K562 (cell line): ENCODE results near the gene CD164L2. TPM values are rescaled to one million over a fixed set of nuclear protein-coding genes. Genes with fewer than 3 reads are reported as not detected.

Experiments
- DLX4 ChIP-seq: fragments of 250-450 bp; sonication (Bioruptor Pico); IDR thresholded peaks from 2 replicates; pipeline ENCODE4 v1.6.1; 2021; ENCODE audit warnings: mild to moderate bottlenecking
- E2F8 ChIP-seq: fragments of 450-650 bp; IDR thresholded peaks from 2 replicates; pipeline ENCODE4 v1.7.1; 2018; ENCODE audit warnings: mild to moderate bottlenecking, low read depth; ENCODE audit not compliant: partially characterized antibody
- EHMT2 ChIP-seq: fragments of 450-650 bp; IDR thresholded peaks from 2 replicates; pipeline ENCODE4 v1.6.1; 2018; ENCODE audit warnings: antibody characterized with exemption
- ESRRB ChIP-seq: fragments of 250-450 bp; sonication (Bioruptor Pico); IDR thresholded peaks from 2 replicates; pipeline ENCODE4 v1.5.0; 2020; ENCODE audit warnings: mild to moderate bottlenecking, moderate library complexity, borderline replicate concordance
- GABPB2 ChIP-seq: fragments of 250-450 bp; sonication (Bioruptor Pico); conservative IDR thresholded peaks from 2 replicates; pipeline ENCODE4 v1.5.1; 2021; ENCODE audit warnings: mild to moderate bottlenecking
- GATAD2B ChIP-seq: fragments of 450-650 bp; IDR thresholded peaks from 2 replicates; pipeline ENCODE4 v1.6.1; 2017; ENCODE audit warnings: mild to moderate bottlenecking, borderline replicate concordance
- MAX ChIP-seq: sonication (generic); formaldehyde crosslinking; IDR thresholded peaks from 2 replicates; pipeline ENCODE4 v1.9.0; 2022; ENCODE audit warnings: mild to moderate bottlenecking, missing genetic modification reagents
- MEF2D ChIP-seq: conservative IDR thresholded peaks from 2 replicates; pipeline ENCODE4 v1.6.1; 2016; ENCODE audit warnings: low read depth, missing genetic modification characterization, missing compliant biosample characterization
- NCOA1 ChIP-seq: fragments of 450-650 bp; IDR thresholded peaks from 2 replicates; pipeline ENCODE4 v1.6.1; 2016; ENCODE audit warnings: low read depth
- NR1H2 ChIP-seq: sonication (generic); formaldehyde crosslinking; IDR thresholded peaks from 2 replicates; pipeline ENCODE4 v1.4.0; 2020; ENCODE audit warnings: mild to moderate bottlenecking, missing genetic modification reagents
- PHTF2 ChIP-seq: fragments of 250-450 bp; sonication (Bioruptor Pico); IDR thresholded peaks from 2 replicates; pipeline ENCODE4 v1.5.0; 2021; ENCODE audit warnings: mild to moderate bottlenecking
- RBM14 ChIP-seq: fragments of 200-400 bp; formaldehyde crosslinking; IDR thresholded peaks from 2 replicates; pipeline ENCODE4 v1.6.1; 2018; ENCODE audit warnings: low read depth, mild to moderate bottlenecking, low read length, moderate library complexity, borderline replicate concordance; ENCODE audit not compliant: insufficient read depth
- SMAD3 ChIP-seq: fragments of 450-650 bp; formaldehyde crosslinking; conservative IDR thresholded peaks from 2 replicates; pipeline ENCODE4 v1.4.0; 2020; ENCODE audit warnings: mild to moderate bottlenecking
- SNRNP70 ChIP-seq: fragments of 200-400 bp; formaldehyde crosslinking; optimal IDR thresholded peaks from 2 replicates; pipeline ENCODE3; 2017; ENCODE audit warnings: low read depth, low read length
- SUPT5H ChIP-seq: fragments of 450-650 bp; IDR thresholded peaks from 2 replicates; pipeline ENCODE4 v1.6.1; 2016
- TAF7 ChIP-seq: fragments of 450-650 bp; IDR thresholded peaks from 2 replicates; pipeline ENCODE4 v1.6.1; 2016; ENCODE audit warnings: missing genetic modification characterization, missing compliant biosample characterization
- XRCC3 ChIP-seq: fragments of 450-650 bp; IDR thresholded peaks from 2 replicates; pipeline ENCODE4 v1.6.1; 2017; ENCODE audit warnings: mild to moderate bottlenecking, moderate library complexity
- ZFP1 ChIP-seq: fragments of 450-650 bp; formaldehyde crosslinking; IDR thresholded peaks from 2 replicates; pipeline ENCODE4 v1.4.0; 2020; ENCODE audit warnings: mild to moderate bottlenecking, mixed read lengths
- ZNF274 ChIP-seq: IDR thresholded peaks from 2 replicates; pipeline ENCODE4 v1.6.1; 2011; ENCODE audit warnings: low read depth, mild to moderate bottlenecking, low read length, moderate library complexity, borderline replicate concordance
- ZNF444 ChIP-seq: fragments of 250-450 bp; sonication (Bioruptor Pico); IDR thresholded peaks from 2 replicates; pipeline ENCODE4 v1.4.0; 2020; ENCODE audit warnings: mild to moderate bottlenecking, moderate library complexity
- polyA plus RNA-seq, 8 experiments: library from polyadenylated mRNA; depleted of rRNA in 4 of 8; stranded (reverse) in 5 of 8; unstranded in 3 of 8; fragments of >200 nt; fragmentation: Nextera tagmentation in 2 of 8; fragmentation: Illumina TruSeq in 1 of 8; extraction: Ambion mirVana in 2 of 8; extraction: Trizol in 1 of 8; gene quantifications; 2 replicates each; pipeline versions ENCODE4 v1.2.1 to v1.2.3, GENCODE V29; 2011 to 2014; ENCODE audit warnings: inconsistent platforms in 1 of 8, missing spikeins in 1 of 8
- total RNA-seq, 7 experiments: library from RNA; depleted of rRNA in 6 of 7; stranded (reverse); fragments of >200 nt in 6 of 7; fragmentation: Illumina TruSeq in 2 of 7; extraction: Trizol in 2 of 7; gene quantifications; 2 replicates each; pipeline versions ENCODE4 v1.2.1 to v1.2.3, GENCODE V29; 2011 to 2021; ENCODE audit warnings: low replicate concordance in 1 of 7
- TF ChIP-seq, protein P1 (sequence below), 2 experiments: fragments of 450-650 bp; IDR thresholded peaks; 2 replicates each; pipeline ENCODE4 v1.6.1; 2016
- TF ChIP-seq, protein P2 (sequence below): fragments of 250-450 bp; sonication (Bioruptor Pico); IDR thresholded peaks from 2 replicates; pipeline ENCODE4 v1.9.0; 2021; ENCODE audit warnings: mild to moderate bottlenecking
- TF ChIP-seq, protein P3 (sequence below): fragments of 250-450 bp; sonication (Bioruptor Pico); IDR thresholded peaks from 2 replicates; pipeline ENCODE4 v1.8.0; 2022; ENCODE audit warnings: inconsistent platforms

Gene CD164L2
- total and polyA plus RNA-seq, 9 of the 15 experiments (the other 6 are each of a cell fraction or from before 2014, with no cell fraction given), result 0.08 to 0.92 (median 0.38) TPM; not detected in 1

GRCh38 chr1:27366411-27367159, 16.5 kb downstream of the CD164L2 start, which contains the start of gene MAP3K6 (continued):
- TF ChIP-seq PHTF2 (CRISPR knock-in tag), result no peak
- TF ChIP-seq ESRRB, result no peak
- TF ChIP-seq ZNF444 (CRISPR knock-in tag), result no peak
- TF ChIP-seq, protein P1, sequence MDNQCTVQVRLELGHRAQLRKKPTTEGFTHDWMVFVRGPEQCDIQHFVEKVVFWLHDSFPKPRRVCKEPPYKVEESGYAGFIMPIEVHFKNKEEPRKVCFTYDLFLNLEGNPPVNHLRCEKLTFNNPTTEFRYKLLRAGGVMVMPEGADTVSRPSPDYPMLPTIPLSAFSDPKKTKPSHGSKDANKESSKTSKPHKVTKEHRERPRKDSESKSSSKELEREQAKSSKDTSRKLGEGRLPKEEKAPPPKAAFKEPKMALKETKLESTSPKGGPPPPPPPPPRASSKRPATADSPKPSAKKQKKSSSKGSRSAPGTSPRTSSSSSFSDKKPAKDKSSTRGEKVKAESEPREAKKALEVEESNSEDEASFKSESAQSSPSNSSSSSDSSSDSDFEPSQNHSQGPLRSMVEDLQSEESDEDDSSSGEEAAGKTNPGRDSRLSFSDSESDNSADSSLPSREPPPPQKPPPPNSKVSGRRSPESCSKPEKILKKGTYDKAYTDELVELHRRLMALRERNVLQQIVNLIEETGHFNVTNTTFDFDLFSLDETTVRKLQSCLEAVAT (IDR thresholded peaks at IDR 0.05), result no peak
- peak; percentile 99; the same call in 1 of the 2 replicates for TF ChIP-seq GATAD2B
- no peak for TF ChIP-seq DLX4 (CRISPR knock-in tag)
- TF ChIP-seq, protein P2, sequence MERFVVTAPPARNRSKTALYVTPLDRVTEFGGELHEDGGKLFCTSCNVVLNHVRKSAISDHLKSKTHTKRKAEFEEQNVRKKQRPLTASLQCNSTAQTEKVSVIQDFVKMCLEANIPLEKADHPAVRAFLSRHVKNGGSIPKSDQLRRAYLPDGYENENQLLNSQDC (CRISPR knock-in tag), result no peak
- peak; percentile 87 for TF ChIP-seq E2F8
- no peak for TF ChIP-seq ZFP1 (CRISPR knock-in tag)
- no peak for TF ChIP-seq MEF2D (tag)
- no peak for TF ChIP-seq SNRNP70
- TF ChIP-seq, protein P3, sequence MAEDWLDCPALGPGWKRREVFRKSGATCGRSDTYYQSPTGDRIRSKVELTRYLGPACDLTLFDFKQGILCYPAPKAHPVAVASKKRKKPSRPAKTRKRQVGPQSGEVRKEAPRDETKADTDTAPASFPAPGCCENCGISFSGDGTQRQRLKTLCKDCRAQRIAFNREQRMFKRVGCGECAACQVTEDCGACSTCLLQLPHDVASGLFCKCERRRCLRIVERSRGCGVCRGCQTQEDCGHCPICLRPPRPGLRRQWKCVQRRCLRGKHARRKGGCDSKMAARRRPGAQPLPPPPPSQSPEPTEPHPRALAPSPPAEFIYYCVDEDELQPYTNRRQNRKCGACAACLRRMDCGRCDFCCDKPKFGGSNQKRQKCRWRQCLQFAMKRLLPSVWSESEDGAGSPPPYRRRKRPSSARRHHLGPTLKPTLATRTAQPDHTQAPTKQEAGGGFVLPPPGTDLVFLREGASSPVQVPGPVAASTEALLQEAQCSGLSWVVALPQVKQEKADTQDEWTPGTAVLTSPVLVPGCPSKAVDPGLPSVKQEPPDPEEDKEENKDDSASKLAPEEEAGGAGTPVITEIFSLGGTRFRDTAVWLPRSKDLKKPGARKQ (CRISPR knock-in tag), result no peak
- no peak for TF ChIP-seq XRCC3
- peak; percentile 48 for TF ChIP-seq MAX (CRISPR knock-in tag)
- no peak for TF ChIP-seq NCOA1
- TF ChIP-seq EHMT2, result no peak
- TF ChIP-seq GABPB2 (CRISPR knock-in tag), result no peak
- TF ChIP-seq SMAD3, result no peak
- peak; percentile 55 for TF ChIP-seq SUPT5H
- no peak for TF ChIP-seq RBM14
- 0 out of 2 replicates have a peak, but pooled peaks have one; percentile 30 for TF ChIP-seq NR1H2 (CRISPR knock-in tag)
- peak; percentile 58; the same call in 1 of the 2 replicates for TF ChIP-seq TAF7 (tag)
- no peak for TF ChIP-seq ZNF274
